Activated CD8-positive, alpha-beta memory T cell treated with anti-CD3 and anti-CD28 coated beads for 24 hours (primary cell): ENCODE results near the gene ARHGEF40.

Experiments used
- DNase-seq: peaks from one replicate; pipeline ENCODE4 v3.0.0-alpha.2; 2020

The ARHGEF40 gene

GRCh38 chr14:21060614-21061346 lies 9.3 kb upstream of the ARHGEF40 start:
- DNase-seq: no peak

GRCh38 chr14:21061347-21061668 lies 8.8 kb upstream of the ARHGEF40 start:
- DNase-seq: no peak

- DNase-seq: no peak
These were observed 6.6 kb upstream of the ARHGEF40 start for GRCh38 chr14:21063479-21063878.

GRCh38 chr14:21066882-21067502 lies 3.1 kb upstream of the ARHGEF40 start:
- DNase-seq: no peak

- peak; percentile 72 for DNase-seq
These were observed 1.4 kb upstream of the ARHGEF40 start for GRCh38 chr14:21068521-21069387.

GRCh38 chr14:21069388-21070082 lies 569 bp upstream of the ARHGEF40 start:
- DNase-seq: peak; percentile 64

GRCh38 chr14:21070610-21071224 lies 613 bp downstream of the ARHGEF40 start:
- peak; percentile 65 for DNase-seq

GRCh38 chr14:21071225-21072030 lies 1.3 kb downstream of the ARHGEF40 start:
- peak; percentile 73 for DNase-seq

- DNase-seq: no peak
These were observed 1.9 kb downstream of the ARHGEF40 start for GRCh38 chr14:21072031-21072473.

- DNase-seq: no peak
These were observed 2.8 kb downstream of the ARHGEF40 start for GRCh38 chr14:21072781-21073339.

GRCh38 chr14:21073921-21074320 lies 3.8 kb downstream of the ARHGEF40 start:
- no peak for DNase-seq

GRCh38 chr14:21074398-21075272 lies 4.5 kb downstream of the ARHGEF40 start:
- no peak for DNase-seq

- DNase-seq: no peak
These were observed 5.8 kb downstream of the ARHGEF40 start for GRCh38 chr14:21075719-21076437.

GRCh38 chr14:21077672-21078071 lies 7.6 kb downstream of the ARHGEF40 start:
- DNase-seq: no peak

GRCh38 chr14:21078287-21078686 lies 8.2 kb downstream of the ARHGEF40 start:
- no peak for DNase-seq

GRCh38 chr14:21078726-21079125 lies 8.6 kb downstream of the ARHGEF40 start:
- no peak for DNase-seq

GRCh38 chr14:21081521-21082142 lies 11.5 kb downstream of the ARHGEF40 start:
- DNase-seq: no peak

GRCh38 chr14:21083565-21084325 lies 13.6 kb downstream of the ARHGEF40 start:
- no peak for DNase-seq
